GM12878 (cell line): ENCODE measurements around the gene UHRF2. TPM values are rescaled to one million over a fixed set of nuclear protein-coding genes. Genes with fewer than 3 reads are reported as not detected.

Experiments
- ASH2L ChIP-seq: fragments of 300-600, 200-600 bp; sonication (generic); IDR thresholded peaks from 2 replicates; pipeline ENCODE4 v1.6.1; 2017; ENCODE audit warnings: low read depth, mild to moderate bottlenecking, borderline replicate concordance
- BHLHE40 ChIP-seq, 2 experiments: fragments of 450-650 bp in 1 of 2; IDR thresholded peaks; 2 replicates each; pipeline ENCODE4 v1.6.1; 2011 to 2017; ENCODE audit warnings: low read depth in 2 of 2, borderline replicate concordance in 1 of 2, improper control_type of control experiment in 1 of 2, low read length in 1 of 2, mild to moderate bottlenecking in 1 of 2
- CEBPB ChIP-seq, 2 experiments: fragments of 150-350 bp in 1 of 2; IDR thresholded peaks; 2 replicates each; pipeline ENCODE4 v1.6.1; 2012 to 2014; ENCODE audit warnings: low read depth in 2 of 2, low read length in 2 of 2, borderline replicate concordance in 1 of 2, inconsistent platforms in 1 of 2
- ESRRA ChIP-seq: IDR thresholded peaks from 2 replicates; pipeline ENCODE4 v1.6.1; 2012; ENCODE audit warnings: mild to moderate bottlenecking, low read length, improper control_type of control experiment
- FOXK2 ChIP-seq: fragments of 450-650 bp; IDR thresholded peaks from 2 replicates; pipeline ENCODE4 v1.6.1; 2017; ENCODE audit warnings: mild to moderate bottlenecking, moderate library complexity
- HDAC6 ChIP-seq: fragments of 200-600 bp; sonication (generic); IDR thresholded peaks from one replicate; pipeline ENCODE4 v1.8.0; 2017; ENCODE audit warnings: antibody characterized with exemption; ENCODE audit not compliant: unreplicated experiment
- MXI1 ChIP-seq: fragments of 150-350 bp; IDR thresholded peaks from 2 replicates; pipeline ENCODE4 v1.6.1; 2011; ENCODE audit warnings: low read depth, mild to moderate bottlenecking, inconsistent platforms, low read length, improper control_type of control experiment
- NRF1 ChIP-seq: conservative IDR thresholded peaks from 2 replicates; pipeline ENCODE4 v1.6.1; 2011; ENCODE audit warnings: mild to moderate bottlenecking, low read depth, low read length, improper control_type of control experiment
- RELA ChIP-seq: fragments of 450-650 bp; IDR thresholded peaks from 2 replicates; pipeline ENCODE4 v1.8.0; 2014; ENCODE audit warnings: borderline replicate concordance; ENCODE audit not compliant: partially characterized antibody
- SMAD1 ChIP-seq: fragments of 450-650 bp; IDR thresholded peaks from 2 replicates; pipeline ENCODE4 v1.6.1; 2018; ENCODE audit warnings: mild to moderate bottlenecking, low read depth; ENCODE audit not compliant: partially characterized antibody
- SMARCA5 ChIP-seq: fragments of 450-650 bp; IDR thresholded peaks from 2 replicates; pipeline ENCODE4 v1.6.1; 2017; ENCODE audit warnings: mild to moderate bottlenecking
- TAF1 ChIP-seq: IDR thresholded peaks from 2 replicates; pipeline ENCODE4 v1.6.1; 2011; ENCODE audit warnings: mild to moderate bottlenecking, low read depth, low read length, borderline replicate concordance
- polyA plus RNA-seq, 11 experiments: library from polyadenylated mRNA; depleted of rRNA in 4 of 11; unstranded in 6 of 11; stranded (reverse) in 5 of 11; fragments of >200 nt; fragmentation: Nextera tagmentation in 4 of 11; fragmentation: Illumina TruSeq in 1 of 11; extraction: Ambion mirVana in 4 of 11; extraction: Trizol in 1 of 11; gene quantifications; 1 replicate in 1 of 11; 2 replicates in 10 of 11; pipeline versions ENCODE4 v1.2.1 to v1.2.3, GENCODE V29; 2011 to 2016; ENCODE audit warnings: inconsistent platforms in 2 of 11, missing spikeins in 2 of 11, low read depth in 1 of 11
- total RNA-seq, 4 experiments: library from RNA; depleted of rRNA in 3 of 4; stranded (reverse); fragments of >200 nt in 3 of 4; fragmentation: Illumina TruSeq in 1 of 4; extraction: Trizol in 1 of 4; gene quantifications; 2 replicates each; pipeline versions ENCODE4 v1.2.1 to v1.2.3, GENCODE V29; 2013 to 2021
- TF ChIP-seq, protein P1 (sequence below): fragments of 450-650 bp; conservative IDR thresholded peaks from 2 replicates; pipeline ENCODE4 v1.6.1; 2017; ENCODE audit warnings: mild to moderate bottlenecking, moderate library complexity
- TF ChIP-seq, protein P2 (sequence below): fragments of 450-650 bp; IDR thresholded peaks from 2 replicates; pipeline ENCODE4 v1.6.1; 2017; ENCODE audit warnings: mild to moderate bottlenecking
- TF ChIP-seq, protein P3 (sequence below): fragments of 150-350 bp; IDR thresholded peaks from 2 replicates; pipeline ENCODE4 v1.6.1; 2014; ENCODE audit warnings: mild to moderate bottlenecking, low read depth, low read length
- TF ChIP-seq, protein P4 (sequence below): fragments of 450-650 bp; IDR thresholded peaks from 2 replicates; pipeline ENCODE4 v1.6.1; 2017; ENCODE audit warnings: mild to moderate bottlenecking, moderate library complexity
- TF ChIP-seq, protein P5 (sequence below): fragments of 450-650 bp; IDR thresholded peaks from 2 replicates; pipeline ENCODE4 v1.6.1; 2016; ENCODE audit warnings: mild to moderate bottlenecking

Gene UHRF2
- total and polyA plus RNA-seq, 10 of the 15 experiments (the other 5 are each of a cell fraction or from before 2014, with no cell fraction given) = 11.2 to 95.8 (median 43.1) TPM

DNA sequence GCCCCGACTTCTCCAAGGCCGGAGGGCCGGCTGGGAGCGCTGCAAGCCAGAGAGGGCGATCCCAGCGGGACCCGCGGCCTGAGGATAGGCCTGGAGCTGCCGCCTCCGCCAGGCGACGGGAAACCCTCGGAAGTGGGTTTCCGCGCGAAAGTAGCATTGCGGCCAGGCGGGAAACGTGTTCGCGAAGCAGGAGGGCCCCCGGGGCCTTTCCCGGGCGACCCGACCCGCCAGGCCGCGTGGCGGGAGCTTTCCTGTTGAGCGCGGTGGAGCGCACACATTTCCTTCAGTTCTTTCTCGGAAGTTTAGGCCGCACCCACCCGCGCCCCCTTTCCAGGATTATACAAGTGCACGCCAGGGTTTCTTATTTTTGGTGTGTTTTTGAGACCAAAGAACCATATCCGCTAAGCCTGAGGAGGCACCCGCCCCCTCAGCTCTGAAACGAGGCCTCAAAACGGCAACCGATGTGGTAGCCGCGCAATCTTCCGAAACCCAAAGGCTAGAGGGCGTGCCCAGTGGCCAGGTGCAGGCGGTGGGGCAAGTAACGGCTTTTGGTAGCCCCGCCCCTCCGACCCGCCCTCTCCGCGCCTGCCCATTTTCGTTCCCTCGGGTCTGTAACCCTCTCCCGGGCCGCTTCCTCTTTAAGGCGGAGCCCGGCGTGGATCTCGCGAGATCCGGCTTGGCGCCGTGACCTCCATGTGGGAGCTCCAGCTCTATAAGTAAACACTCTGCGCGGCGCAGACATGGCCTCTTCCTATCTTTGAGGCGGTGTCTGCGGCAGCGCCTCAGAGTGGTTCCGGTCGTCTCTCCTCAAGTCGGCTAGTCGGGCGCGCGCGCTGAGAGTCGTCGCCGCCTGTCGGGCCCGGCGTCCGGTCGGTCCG lies at the start of gene UHRF2 (continued):
- TF ChIP-seq, protein P1, sequence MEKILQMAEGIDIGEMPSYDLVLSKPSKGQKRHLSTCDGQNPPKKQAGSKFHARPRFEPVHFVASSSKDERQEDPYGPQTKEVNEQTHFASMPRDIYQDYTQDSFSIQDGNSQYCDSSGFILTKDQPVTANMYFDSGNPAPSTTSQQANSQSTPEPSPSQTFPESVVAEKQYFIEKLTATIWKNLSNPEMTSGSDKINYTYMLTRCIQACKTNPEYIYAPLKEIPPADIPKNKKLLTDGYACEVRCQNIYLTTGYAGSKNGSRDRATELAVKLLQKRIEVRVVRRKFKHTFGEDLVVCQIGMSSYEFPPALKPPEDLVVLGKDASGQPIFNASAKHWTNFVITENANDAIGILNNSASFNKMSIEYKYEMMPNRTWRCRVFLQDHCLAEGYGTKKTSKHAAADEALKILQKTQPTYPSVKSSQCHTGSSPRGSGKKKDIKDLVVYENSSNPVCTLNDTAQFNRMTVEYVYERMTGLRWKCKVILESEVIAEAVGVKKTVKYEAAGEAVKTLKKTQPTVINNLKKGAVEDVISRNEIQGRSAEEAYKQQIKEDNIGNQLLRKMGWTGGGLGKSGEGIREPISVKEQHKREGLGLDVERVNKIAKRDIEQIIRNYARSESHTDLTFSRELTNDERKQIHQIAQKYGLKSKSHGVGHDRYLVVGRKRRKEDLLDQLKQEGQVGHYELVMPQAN = peak; percentile 33; the same call in 1 of the 2 replicates
- TF ChIP-seq, protein P2, sequence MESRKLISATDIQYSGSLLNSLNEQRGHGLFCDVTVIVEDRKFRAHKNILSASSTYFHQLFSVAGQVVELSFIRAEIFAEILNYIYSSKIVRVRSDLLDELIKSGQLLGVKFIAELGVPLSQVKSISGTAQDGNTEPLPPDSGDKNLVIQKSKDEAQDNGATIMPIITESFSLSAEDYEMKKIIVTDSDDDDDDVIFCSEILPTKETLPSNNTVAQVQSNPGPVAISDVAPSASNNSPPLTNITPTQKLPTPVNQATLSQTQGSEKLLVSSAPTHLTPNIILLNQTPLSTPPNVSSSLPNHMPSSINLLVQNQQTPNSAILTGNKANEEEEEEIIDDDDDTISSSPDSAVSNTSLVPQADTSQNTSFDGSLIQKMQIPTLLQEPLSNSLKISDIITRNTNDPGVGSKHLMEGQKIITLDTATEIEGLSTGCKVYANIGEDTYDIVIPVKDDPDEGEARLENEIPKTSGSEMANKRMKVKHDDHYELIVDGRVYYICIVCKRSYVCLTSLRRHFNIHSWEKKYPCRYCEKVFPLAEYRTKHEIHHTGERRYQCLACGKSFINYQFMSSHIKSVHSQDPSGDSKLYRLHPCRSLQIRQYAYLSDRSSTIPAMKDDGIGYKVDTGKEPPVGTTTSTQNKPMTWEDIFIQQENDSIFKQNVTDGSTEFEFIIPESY = no peak
- TF ChIP-seq HDAC6 (no peak), FOXK2 (no peak), MXI1 (peak; percentile 97), TAF1 (peak; percentile 92), SMAD1 (no peak), NRF1 (peak; percentile 34; the same call in 1 of the 2 replicates), ESRRA (no peak), ASH2L (peak; percentile 98), CEBPB (IDR thresholded peaks at IDR 0.05; ENCODE audit: borderline replicate concordance in 1 of 2, low read depth in 2 of 2, low read length in 2 of 2) (no peak), SMARCA5 (peak; percentile 72), RELA (peak; percentile 32), BHLHE40 (IDR thresholded peaks at IDR 0.05; ENCODE audit: borderline replicate concordance in 1 of 2, low read depth in 2 of 2, low read length in 1 of 2) (peak; percentile 64 to 77)
- TF ChIP-seq, protein P3, sequence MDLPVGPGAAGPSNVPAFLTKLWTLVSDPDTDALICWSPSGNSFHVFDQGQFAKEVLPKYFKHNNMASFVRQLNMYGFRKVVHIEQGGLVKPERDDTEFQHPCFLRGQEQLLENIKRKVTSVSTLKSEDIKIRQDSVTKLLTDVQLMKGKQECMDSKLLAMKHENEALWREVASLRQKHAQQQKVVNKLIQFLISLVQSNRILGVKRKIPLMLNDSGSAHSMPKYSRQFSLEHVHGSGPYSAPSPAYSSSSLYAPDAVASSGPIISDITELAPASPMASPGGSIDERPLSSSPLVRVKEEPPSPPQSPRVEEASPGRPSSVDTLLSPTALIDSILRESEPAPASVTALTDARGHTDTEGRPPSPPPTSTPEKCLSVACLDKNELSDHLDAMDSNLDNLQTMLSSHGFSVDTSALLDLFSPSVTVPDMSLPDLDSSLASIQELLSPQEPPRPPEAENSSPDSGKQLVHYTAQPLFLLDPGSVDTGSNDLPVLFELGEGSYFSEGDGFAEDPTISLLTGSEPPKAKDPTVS = no peak
- TF ChIP-seq, protein P4, sequence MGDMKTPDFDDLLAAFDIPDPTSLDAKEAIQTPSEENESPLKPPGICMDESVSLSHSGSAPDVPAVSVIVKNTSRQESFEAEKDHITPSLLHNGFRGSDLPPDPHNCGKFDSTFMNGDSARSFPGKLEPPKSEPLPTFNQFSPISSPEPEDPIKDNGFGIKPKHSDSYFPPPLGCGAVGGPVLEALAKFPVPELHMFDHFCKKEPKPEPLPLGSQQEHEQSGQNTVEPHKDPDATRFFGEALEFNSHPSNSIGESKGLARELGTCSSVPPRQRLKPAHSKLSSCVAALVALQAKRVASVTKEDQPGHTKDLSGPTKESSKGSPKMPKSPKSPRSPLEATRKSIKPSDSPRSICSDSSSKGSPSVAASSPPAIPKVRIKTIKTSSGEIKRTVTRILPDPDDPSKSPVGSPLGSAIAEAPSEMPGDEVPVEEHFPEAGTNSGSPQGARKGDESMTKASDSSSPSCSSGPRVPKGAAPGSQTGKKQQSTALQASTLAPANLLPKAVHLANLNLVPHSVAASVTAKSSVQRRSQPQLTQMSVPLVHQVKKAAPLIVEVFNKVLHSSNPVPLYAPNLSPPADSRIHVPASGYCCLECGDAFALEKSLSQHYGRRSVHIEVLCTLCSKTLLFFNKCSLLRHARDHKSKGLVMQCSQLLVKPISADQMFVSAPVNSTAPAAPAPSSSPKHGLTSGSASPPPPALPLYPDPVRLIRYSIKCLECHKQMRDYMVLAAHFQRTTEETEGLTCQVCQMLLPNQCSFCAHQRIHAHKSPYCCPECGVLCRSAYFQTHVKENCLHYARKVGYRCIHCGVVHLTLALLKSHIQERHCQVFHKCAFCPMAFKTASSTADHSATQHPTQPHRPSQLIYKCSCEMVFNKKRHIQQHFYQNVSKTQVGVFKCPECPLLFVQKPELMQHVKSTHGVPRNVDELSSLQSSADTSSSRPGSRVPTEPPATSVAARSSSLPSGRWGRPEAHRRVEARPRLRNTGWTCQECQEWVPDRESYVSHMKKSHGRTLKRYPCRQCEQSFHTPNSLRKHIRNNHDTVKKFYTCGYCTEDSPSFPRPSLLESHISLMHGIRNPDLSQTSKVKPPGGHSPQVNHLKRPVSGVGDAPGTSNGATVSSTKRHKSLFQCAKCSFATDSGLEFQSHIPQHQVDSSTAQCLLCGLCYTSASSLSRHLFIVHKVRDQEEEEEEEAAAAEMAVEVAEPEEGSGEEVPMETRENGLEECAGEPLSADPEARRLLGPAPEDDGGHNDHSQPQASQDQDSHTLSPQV = 0 out of 2 replicates have a peak, but pooled peaks have one; percentile 32
- TF ChIP-seq, protein P5, sequence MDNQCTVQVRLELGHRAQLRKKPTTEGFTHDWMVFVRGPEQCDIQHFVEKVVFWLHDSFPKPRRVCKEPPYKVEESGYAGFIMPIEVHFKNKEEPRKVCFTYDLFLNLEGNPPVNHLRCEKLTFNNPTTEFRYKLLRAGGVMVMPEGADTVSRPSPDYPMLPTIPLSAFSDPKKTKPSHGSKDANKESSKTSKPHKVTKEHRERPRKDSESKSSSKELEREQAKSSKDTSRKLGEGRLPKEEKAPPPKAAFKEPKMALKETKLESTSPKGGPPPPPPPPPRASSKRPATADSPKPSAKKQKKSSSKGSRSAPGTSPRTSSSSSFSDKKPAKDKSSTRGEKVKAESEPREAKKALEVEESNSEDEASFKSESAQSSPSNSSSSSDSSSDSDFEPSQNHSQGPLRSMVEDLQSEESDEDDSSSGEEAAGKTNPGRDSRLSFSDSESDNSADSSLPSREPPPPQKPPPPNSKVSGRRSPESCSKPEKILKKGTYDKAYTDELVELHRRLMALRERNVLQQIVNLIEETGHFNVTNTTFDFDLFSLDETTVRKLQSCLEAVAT = peak; percentile 59; the same call in 1 of the 2 replicates
